Measurements from ENCODE around the gene WFDC1. TPM values are rescaled to one million over a fixed set of nuclear protein-coding genes. Genes with fewer than 3 reads are reported as not detected.

WFDC1 gene
- total RNA-seq, 1 donor from 2014 or later, result 0.24 TPM

GRCh38 chr16:84259691-84260090 lies 35.0 kb upstream of the WFDC1 start:
- Mint-ChIP-seq H3K27me3 (ENCODE audit: unreplicated experiment) (peaks cover 56% of the 10 kb centered on the region), H3K4me1 (ENCODE audit: unreplicated experiment) (no peaks in the 10 kb centered on the region), H3K4me3 (ENCODE audit: unreplicated experiment) (no peak overlapping the region), H3K36me3 (ENCODE audit: unreplicated experiment) (no peaks in the 10 kb centered on the region), H3K9me3 (ENCODE audit: unreplicated experiment) (no peaks in the 10 kb centered on the region), H3K27ac (ENCODE audit: unreplicated experiment) (no peak overlapping the region)
- no peak for DNase-seq (ENCODE audit: extremely low spot score, unreplicated experiment)
- TF ChIP-seq, protein P1, sequence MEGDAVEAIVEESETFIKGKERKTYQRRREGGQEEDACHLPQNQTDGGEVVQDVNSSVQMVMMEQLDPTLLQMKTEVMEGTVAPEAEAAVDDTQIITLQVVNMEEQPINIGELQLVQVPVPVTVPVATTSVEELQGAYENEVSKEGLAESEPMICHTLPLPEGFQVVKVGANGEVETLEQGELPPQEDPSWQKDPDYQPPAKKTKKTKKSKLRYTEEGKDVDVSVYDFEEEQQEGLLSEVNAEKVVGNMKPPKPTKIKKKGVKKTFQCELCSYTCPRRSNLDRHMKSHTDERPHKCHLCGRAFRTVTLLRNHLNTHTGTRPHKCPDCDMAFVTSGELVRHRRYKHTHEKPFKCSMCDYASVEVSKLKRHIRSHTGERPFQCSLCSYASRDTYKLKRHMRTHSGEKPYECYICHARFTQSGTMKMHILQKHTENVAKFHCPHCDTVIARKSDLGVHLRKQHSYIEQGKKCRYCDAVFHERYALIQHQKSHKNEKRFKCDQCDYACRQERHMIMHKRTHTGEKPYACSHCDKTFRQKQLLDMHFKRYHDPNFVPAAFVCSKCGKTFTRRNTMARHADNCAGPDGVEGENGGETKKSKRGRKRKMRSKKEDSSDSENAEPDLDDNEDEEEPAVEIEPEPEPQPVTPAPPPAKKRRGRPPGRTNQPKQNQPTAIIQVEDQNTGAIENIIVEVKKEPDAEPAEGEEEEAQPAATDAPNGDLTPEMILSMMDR (IDR thresholded peaks at IDR 0.05), result no peak

DNA sequence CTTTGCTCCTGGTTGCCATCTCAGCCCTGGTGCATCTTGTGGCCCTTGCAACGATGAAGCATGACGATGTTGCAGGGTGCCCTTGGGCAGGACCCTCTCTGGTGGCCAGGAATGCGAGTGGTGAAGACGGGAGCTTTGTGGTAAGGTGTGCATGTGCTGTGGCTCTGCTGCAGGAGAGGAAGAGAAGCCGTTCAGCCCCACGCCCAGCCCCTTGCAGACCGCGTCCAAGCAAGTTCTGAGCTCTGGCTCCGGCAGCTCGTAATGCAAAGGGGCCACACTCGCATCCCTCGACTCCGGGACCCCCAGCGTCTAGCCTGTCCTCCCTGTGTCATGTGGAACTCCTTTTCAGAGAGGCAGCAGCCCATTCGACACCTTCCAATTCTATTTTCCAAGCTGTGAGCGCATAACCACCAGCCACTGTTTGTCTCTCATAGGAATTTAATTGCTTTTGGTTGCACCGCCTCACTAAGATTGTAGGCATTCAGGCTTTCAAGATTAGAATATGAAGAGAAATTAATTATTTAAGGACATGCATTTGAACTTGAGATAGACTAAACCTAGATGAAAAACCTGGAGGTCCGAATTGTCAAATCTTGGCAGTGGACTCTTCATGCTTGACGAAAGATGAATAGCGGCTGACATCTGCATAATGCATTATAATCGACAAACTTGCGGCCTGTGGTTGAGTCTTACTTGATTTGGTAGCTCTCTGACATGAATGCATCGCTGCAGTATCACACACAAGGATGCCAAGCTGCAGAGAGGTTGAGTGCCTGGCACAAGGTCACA lies 33.7 kb upstream of the WFDC1 start:
- peaks cover 54% of the 10 kb centered on the region for H3K27me3 Mint-ChIP-seq (ENCODE audit: unreplicated experiment)

DNA sequence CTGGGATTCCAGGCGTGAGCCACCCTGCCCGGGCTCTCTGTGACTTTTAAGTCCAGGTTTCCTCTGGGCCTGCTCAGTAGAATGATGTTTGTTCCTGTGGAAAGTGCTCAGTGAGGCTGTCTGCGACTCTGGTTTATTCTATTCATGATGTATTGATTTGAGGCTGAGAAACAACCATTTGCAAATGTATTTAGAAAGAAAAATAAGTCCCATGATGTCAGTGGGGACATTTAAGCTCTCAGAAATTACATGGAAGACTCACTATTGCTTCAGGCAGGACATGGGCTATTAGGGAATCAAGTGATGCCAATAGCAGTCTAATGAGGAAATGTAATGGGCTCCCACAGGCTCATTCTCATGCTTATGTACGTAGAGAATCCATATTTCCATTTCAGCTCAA lies 32.6 kb upstream of the WFDC1 start:
- TF ChIP-seq, protein P1 (IDR thresholded peaks at IDR 0.05), result no peak
- H3K4me1 Mint-ChIP-seq (ENCODE audit: unreplicated experiment), result no peaks in the 10 kb centered on the region
- no peaks in the 10 kb centered on the region for H3K36me3 Mint-ChIP-seq (ENCODE audit: unreplicated experiment)
- H3K27me3 Mint-ChIP-seq (ENCODE audit: unreplicated experiment), result peaks cover 55% of the 10 kb centered on the region
- no peaks in the 10 kb centered on the region for H3K9me3 Mint-ChIP-seq (ENCODE audit: unreplicated experiment)
- no peak overlapping the region for H3K4me3 Mint-ChIP-seq (ENCODE audit: unreplicated experiment)
- H3K27ac Mint-ChIP-seq (ENCODE audit: unreplicated experiment), result no peak overlapping the region
- DNase-seq (ENCODE audit: extremely low spot score, unreplicated experiment), result no peak

More for the DNA sequence above, 33.7 kb upstream of the WFDC1 start:
- no peak overlapping the region for H3K4me3 Mint-ChIP-seq (ENCODE audit: unreplicated experiment)
- no peaks in the 10 kb centered on the region for H3K36me3 Mint-ChIP-seq (ENCODE audit: unreplicated experiment)
- H3K4me1 Mint-ChIP-seq (ENCODE audit: unreplicated experiment), result no peaks in the 10 kb centered on the region
- no peaks in the 10 kb centered on the region for H3K9me3 Mint-ChIP-seq (ENCODE audit: unreplicated experiment)
- TF ChIP-seq, protein P1 (IDR thresholded peaks at IDR 0.05), result no peak
- DNase-seq (ENCODE audit: extremely low spot score, unreplicated experiment), result no peak
- H3K27ac Mint-ChIP-seq (ENCODE audit: unreplicated experiment), result no peak overlapping the region

DNA sequence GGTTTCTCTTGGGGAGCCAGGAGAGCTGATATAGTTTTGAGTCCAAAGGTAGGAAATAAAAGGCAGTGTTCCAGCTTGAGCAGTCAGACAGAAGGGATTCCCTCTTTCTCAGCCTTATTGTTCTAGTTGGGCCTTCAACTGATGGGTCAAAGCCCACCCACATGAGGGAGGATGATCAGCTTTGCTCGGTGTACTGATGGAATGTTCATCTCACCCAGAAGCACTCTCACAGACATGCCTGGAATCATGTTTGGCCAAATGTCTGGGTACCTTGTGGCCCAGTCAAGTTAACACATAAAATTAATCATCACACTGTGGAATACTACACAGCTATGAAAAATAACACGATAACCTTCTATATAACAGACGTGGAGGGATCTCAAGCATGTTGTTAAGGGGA lies 31.7 kb upstream of the WFDC1 start:
- Mint-ChIP-seq H3K9me3 (ENCODE audit: unreplicated experiment) (no peaks in the 10 kb centered on the region), H3K27me3 (ENCODE audit: unreplicated experiment) (peaks cover 53% of the 10 kb centered on the region), H3K36me3 (ENCODE audit: unreplicated experiment) (no peaks in the 10 kb centered on the region)

GRCh38 chr16:84266451-84266850 lies 28.2 kb upstream of the WFDC1 start:
- no peak for DNase-seq (ENCODE audit: extremely low spot score, unreplicated experiment)
- no peaks in the 10 kb centered on the region for H3K9me3 Mint-ChIP-seq (ENCODE audit: unreplicated experiment)
- TF ChIP-seq, protein P1 (IDR thresholded peaks at IDR 0.05), result no peak
- H3K4me1 Mint-ChIP-seq (ENCODE audit: unreplicated experiment), result no peaks in the 10 kb centered on the region
- no peak overlapping the region for H3K4me3 Mint-ChIP-seq (ENCODE audit: unreplicated experiment)
- peaks cover 51% of the 10 kb centered on the region for H3K27me3 Mint-ChIP-seq (ENCODE audit: unreplicated experiment)
- H3K36me3 Mint-ChIP-seq (ENCODE audit: unreplicated experiment), result no peaks in the 10 kb centered on the region
- H3K27ac Mint-ChIP-seq (ENCODE audit: unreplicated experiment), result no peak overlapping the region

More for the DNA sequence above, 31.7 kb upstream of the WFDC1 start:
- Mint-ChIP-seq H3K4me3 (ENCODE audit: unreplicated experiment) (no peak overlapping the region), H3K4me1 (ENCODE audit: unreplicated experiment) (no peaks in the 10 kb centered on the region), H3K27ac (ENCODE audit: unreplicated experiment) (no peak overlapping the region)
- TF ChIP-seq, protein P1 (IDR thresholded peaks at IDR 0.05), result no peak
- no peak for DNase-seq (ENCODE audit: extremely low spot score, unreplicated experiment)
